ENCODE data around the gene ESR1. TPM values are rescaled to one million over a fixed set of nuclear protein-coding genes. Genes with fewer than 3 reads are reported as not detected.

ESR1 gene
- total and polyA plus RNA-seq, 2 donors (not counting 3 experiments of a cell fraction or from before 2014, with no cell fraction given): 0.01 TPM; not detected in 1

- Histone ChIP-seq H3K9me3 (replicated peaks; ENCODE audit: control insufficient read depth, insufficient read depth, low read length) (no peaks in the 10 kb centered on the region), H2AFZ (ENCODE audit: low read depth, low read length) (no peak overlapping the region), H3K9ac (replicated peaks; ENCODE audit: extremely low read depth, insufficient read depth, low read length) (no peak overlapping the region), H3K36me3 (ENCODE audit: control insufficient read depth in 2 of 2, extremely low read depth in 1 of 2, insufficient read depth in 2 of 2, low read length in 2 of 2) (no peaks in the 10 kb centered on the region), H3K27ac (ENCODE audit: insufficient read depth, low read depth, low read length) (no peak overlapping the region), H3K4me3 (replicated peaks in 1 of 3; ENCODE audit: insufficient read depth in 1 of 3, low read depth in 1 of 3, low read length in 3 of 3) (no peak overlapping the region), H4K20me1 (replicated peaks; ENCODE audit: control insufficient read depth, extremely low read depth, insufficient read depth, low read length) (no peaks in the 10 kb centered on the region), H3K79me2 (ENCODE audit: control insufficient read depth, insufficient read depth, low read length) (no peaks in the 10 kb centered on the region), H3K9me1 (replicated peaks; ENCODE audit: control insufficient read depth, extremely low read depth, insufficient read depth, low read length) (no peaks in the 10 kb centered on the region), H3K4me2 (ENCODE audit: insufficient read depth, low read length) (no peak overlapping the region), H3K27me3 (ENCODE audit: control insufficient read depth in 2 of 2, insufficient read depth in 2 of 2, low read length in 2 of 2) (no peaks in the 10 kb centered on the region), H3K4me1 (ENCODE audit: control insufficient read depth, extremely low read depth, insufficient read depth, low read length) (no peaks in the 10 kb centered on the region)
- ChIA-PET POLR2A (no interaction called here), CTCF (interaction anchor here (1.6 kb wide), 1 partner anchor 14 kb away, joined by 3 read pairs; no protein-coding TSS in a partner anchor)
- no peak for FAIRE-seq
- no TSS peak for BruUV-seq (replicated peaks)
- TF ChIP-seq FOS (IDR thresholded peaks at IDR 0.05; ENCODE audit: borderline replicate concordance, insufficient read depth, low read length) (no peak), JUN (IDR thresholded peaks at IDR 0.05; ENCODE audit: borderline replicate concordance, insufficient read depth, insufficient read length, low read depth) (no peak), GATA2 (IDR thresholded peaks at IDR 0.05; ENCODE audit: insufficient read depth, insufficient read length, low read depth, low read length) (no peak), EZH2 (IDR thresholded peaks at IDR 0.05; ENCODE audit: borderline replicate concordance, low read depth, low read length, severe bottlenecking) (no peak), POLR2AphosphoS5 (IDR thresholded peaks at IDR 0.05; ENCODE audit: insufficient read depth, low read depth, low read length) (no peak), MYC (IDR thresholded peaks at IDR 0.05; ENCODE audit: low read depth, low read length) (no peak), MAX (IDR thresholded peaks at IDR 0.05; ENCODE audit: insufficient read depth, insufficient read length) (no peak), POLR2A (IDR thresholded peaks at IDR 0.05; ENCODE audit: low read depth, low read length) (no peak)
- TF ChIP-seq, protein P1, sequence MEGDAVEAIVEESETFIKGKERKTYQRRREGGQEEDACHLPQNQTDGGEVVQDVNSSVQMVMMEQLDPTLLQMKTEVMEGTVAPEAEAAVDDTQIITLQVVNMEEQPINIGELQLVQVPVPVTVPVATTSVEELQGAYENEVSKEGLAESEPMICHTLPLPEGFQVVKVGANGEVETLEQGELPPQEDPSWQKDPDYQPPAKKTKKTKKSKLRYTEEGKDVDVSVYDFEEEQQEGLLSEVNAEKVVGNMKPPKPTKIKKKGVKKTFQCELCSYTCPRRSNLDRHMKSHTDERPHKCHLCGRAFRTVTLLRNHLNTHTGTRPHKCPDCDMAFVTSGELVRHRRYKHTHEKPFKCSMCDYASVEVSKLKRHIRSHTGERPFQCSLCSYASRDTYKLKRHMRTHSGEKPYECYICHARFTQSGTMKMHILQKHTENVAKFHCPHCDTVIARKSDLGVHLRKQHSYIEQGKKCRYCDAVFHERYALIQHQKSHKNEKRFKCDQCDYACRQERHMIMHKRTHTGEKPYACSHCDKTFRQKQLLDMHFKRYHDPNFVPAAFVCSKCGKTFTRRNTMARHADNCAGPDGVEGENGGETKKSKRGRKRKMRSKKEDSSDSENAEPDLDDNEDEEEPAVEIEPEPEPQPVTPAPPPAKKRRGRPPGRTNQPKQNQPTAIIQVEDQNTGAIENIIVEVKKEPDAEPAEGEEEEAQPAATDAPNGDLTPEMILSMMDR (IDR thresholded peaks at IDR 0.05; ENCODE audit: extremely low read depth in 1 of 2, insufficient read depth in 1 of 2, low read depth in 1 of 2, low read length in 2 of 2): no peak
- no peak for DNase-seq (ENCODE audit: low read depth, low spot score)
- intact Hi-C loops (cut with micrococcal nuclease) (no loop called here), dilution Hi-C loops (cut with MboI; ENCODE audit: extremely low pct_ligation_motif_present, low sequenced_read_pairs) (no loop called here)
Measured at GRCh38 chr6:151837223-151837622, 29.7 kb downstream of the ESR1 start.
